OCI-LY3 (cell line): ENCODE measurements around the gene HSPA12B.

Source experiments
- H2AFZ ChIP-seq: fragments of 200-600, 300-600 bp; shearing (Covaris generic); 2 replicates; pipeline ENCODE4 v1.6.0; 2014; ENCODE audit warnings: antibody characterized with exemption, low read depth, low read length
- H3K27ac ChIP-seq: fragments of 200-600, 300-600 bp; sonication (generic); 2 replicates; pipeline ENCODE4 v1.5.1; 2014; ENCODE audit warnings: mild to moderate bottlenecking, low read length, moderate library complexity, mixed read lengths
- H3K27me3 ChIP-seq: fragments of 200-600, 300-600 bp; sonication (generic); 2 replicates; pipeline ENCODE4 v1.6.1; 2014; ENCODE audit warnings: low read depth, low read length, mixed read lengths
- H3K36me3 ChIP-seq: fragments of 200-600, 300-600 bp; sonication (generic); replicated peaks from 2 replicates; pipeline ENCODE3; 2014; ENCODE audit warnings: low read depth, low read length, mixed read lengths
- H3K4me1 ChIP-seq: fragments of 300-600, 200-600 bp; sonication (generic); 2 replicates; pipeline ENCODE4 v1.6.1; 2014; ENCODE audit warnings: low read length, mixed read lengths
- H3K4me2 ChIP-seq: fragments of 200-600, 300-600 bp; sonication (generic); 2 replicates; pipeline ENCODE4 v1.6.1; 2014; ENCODE audit warnings: low read length, mixed read lengths
- H3K4me3 ChIP-seq: fragments of 300-600, 200-600 bp; sonication (generic); 2 replicates; pipeline ENCODE4 v1.5.1; 2014; ENCODE audit warnings: antibody characterized with exemption, mild to moderate bottlenecking, low read length, moderate library complexity
- H3K79me2 ChIP-seq: fragments of 300-600, 200-600 bp; shearing (Covaris generic); 2 replicates; pipeline ENCODE4 v1.6.1; 2014; ENCODE audit warnings: mild to moderate bottlenecking, low read length, mixed read lengths
- H3K9ac ChIP-seq: fragments of 300-600, 200-600 bp; shearing (Covaris generic); 2 replicates; pipeline ENCODE4 v1.6.0; 2014; ENCODE audit warnings: mild to moderate bottlenecking, low read length, moderate library complexity
- H3K9me3 ChIP-seq: fragments of 200-600, 300-600 bp; shearing (Covaris generic); 2 replicates; pipeline ENCODE4 v1.6.1; 2014; ENCODE audit warnings: low read length, mixed read lengths; ENCODE audit not compliant: insufficient read depth
- H4K20me1 ChIP-seq: fragments of 200-600, 300-600 bp; sonication (generic); 2 replicates; pipeline ENCODE4 v1.6.1; 2016; ENCODE audit warnings: low read length, mixed read lengths; ENCODE audit not compliant: insufficient read depth
- EZH2phosphoT487 ChIP-seq: fragments of 200-600 bp; shearing (Covaris generic); IDR thresholded peaks from 2 replicates; pipeline ENCODE4 v1.6.1; 2018; ENCODE audit warnings: antibody characterized with exemption, mixed run types, low read depth
- TF ChIP-seq, protein P1 (sequence below): fragments of 200-600, 300-600 bp; sonication (generic); IDR thresholded peaks from 2 replicates; pipeline ENCODE4 v1.5.1; 2014; ENCODE audit warnings: antibody characterized with exemption, low read length, low read depth

HSPA12B gene

GRCh38 chr20:3766422-3767109 lies 34.1 kb downstream of the HSPA12B start:
- Histone ChIP-seq H2AFZ (peak overlapping the region; percentile 49; the same call in 1 of the 2 replicates), H3K4me2 (peak overlapping the region; percentile 77), H4K20me1 (peaks cover 3% of the 10 kb centered on the region; the same call in 1 of the 2 replicates), H3K27me3 (no peaks in the 10 kb centered on the region), H3K27ac (no peak overlapping the region), H3K4me1 (peaks cover 22% of the 10 kb centered on the region), H3K9me3 (no peaks in the 10 kb centered on the region), H3K9ac (peak overlapping the region; percentile 72), H3K36me3 (no peaks in the 10 kb centered on the region), H3K79me2 (peaks cover 31% of the 10 kb centered on the region), H3K4me3 (peak overlapping the region; percentile 82)
- TF ChIP-seq, protein P1, sequence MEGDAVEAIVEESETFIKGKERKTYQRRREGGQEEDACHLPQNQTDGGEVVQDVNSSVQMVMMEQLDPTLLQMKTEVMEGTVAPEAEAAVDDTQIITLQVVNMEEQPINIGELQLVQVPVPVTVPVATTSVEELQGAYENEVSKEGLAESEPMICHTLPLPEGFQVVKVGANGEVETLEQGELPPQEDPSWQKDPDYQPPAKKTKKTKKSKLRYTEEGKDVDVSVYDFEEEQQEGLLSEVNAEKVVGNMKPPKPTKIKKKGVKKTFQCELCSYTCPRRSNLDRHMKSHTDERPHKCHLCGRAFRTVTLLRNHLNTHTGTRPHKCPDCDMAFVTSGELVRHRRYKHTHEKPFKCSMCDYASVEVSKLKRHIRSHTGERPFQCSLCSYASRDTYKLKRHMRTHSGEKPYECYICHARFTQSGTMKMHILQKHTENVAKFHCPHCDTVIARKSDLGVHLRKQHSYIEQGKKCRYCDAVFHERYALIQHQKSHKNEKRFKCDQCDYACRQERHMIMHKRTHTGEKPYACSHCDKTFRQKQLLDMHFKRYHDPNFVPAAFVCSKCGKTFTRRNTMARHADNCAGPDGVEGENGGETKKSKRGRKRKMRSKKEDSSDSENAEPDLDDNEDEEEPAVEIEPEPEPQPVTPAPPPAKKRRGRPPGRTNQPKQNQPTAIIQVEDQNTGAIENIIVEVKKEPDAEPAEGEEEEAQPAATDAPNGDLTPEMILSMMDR, result no peak
- TF ChIP-seq EZH2phosphoT487, result no peak

- Histone ChIP-seq H3K79me2 (peaks cover 31% of the 10 kb centered on the region), H3K9me3 (no peaks in the 10 kb centered on the region), H3K4me1 (peaks cover 22% of the 10 kb centered on the region), H3K4me3 (peak overlapping the region; percentile 82), H3K9ac (peak overlapping the region; percentile 72), H2AFZ (peak overlapping the region; percentile 49), H3K4me2 (peak overlapping the region; percentile 77), H3K27ac (no peak overlapping the region), H4K20me1 (peaks cover 3% of the 10 kb centered on the region; the same call in 1 of the 2 replicates), H3K36me3 (no peaks in the 10 kb centered on the region), H3K27me3 (no peaks in the 10 kb centered on the region)
- TF ChIP-seq EZH2phosphoT487, result no peak
- TF ChIP-seq, protein P1, result no peak
Measured at GRCh38 chr20:3767110-3767426, 34.6 kb downstream of the HSPA12B start.

GRCh38 chr20:3767427-3768341 lies 35.2 kb downstream of the HSPA12B start, which contains the start of gene ADISSP:
Gene ADISSP, minus strand, starts transcription at chr20:3767753. Its CDS starts 7,653 bp downstream, at chr20:3760100.
- Histone ChIP-seq H3K79me2 (peaks cover 31% of the 10 kb centered on the region), H3K4me3 (peak within 1 kb of the TSS; percentile 82), H3K9me3 (no peaks in the 10 kb centered on the region), H4K20me1 (peaks cover 3% of the 10 kb centered on the region; the same call in 1 of the 2 replicates), H3K4me1 (peaks cover 22% of the 10 kb centered on the region), H3K36me3 (no peaks in the 10 kb centered on the region), H2AFZ (peak within 1 kb of the TSS; percentile 49), H3K9ac (peak within 1 kb of the TSS; percentile 77), H3K27me3 (no peaks in the 10 kb centered on the region), H3K27ac (peak within 1 kb of the TSS; percentile 54), H3K4me2 (peak within 1 kb of the TSS; percentile 89)
- TF ChIP-seq EZH2phosphoT487, result no peak
- TF ChIP-seq, protein P1, result peak; percentile 37
